Stimulated activated CD8-positive, alpha-beta memory T cell treated with anti-CD3 and anti-CD28 coated beads, Interleukin-12 subunit alpha, Interleukin-12 subunit beta, amount 100 ng/mL, for 1 hour (primary cell): ENCODE data around the gene CCSER1.
"Not testable (repeated sequence)": the region's sequence is repeated elsewhere in the genome, so short reads cannot be mapped to it uniquely, and the experiment has no call there.

Experiments used
- DNase-seq: peaks from one replicate; pipeline ENCODE4 v3.0.0-alpha.2; 2020; ENCODE audit warnings: low read depth

The CCSER1 gene

DNA sequence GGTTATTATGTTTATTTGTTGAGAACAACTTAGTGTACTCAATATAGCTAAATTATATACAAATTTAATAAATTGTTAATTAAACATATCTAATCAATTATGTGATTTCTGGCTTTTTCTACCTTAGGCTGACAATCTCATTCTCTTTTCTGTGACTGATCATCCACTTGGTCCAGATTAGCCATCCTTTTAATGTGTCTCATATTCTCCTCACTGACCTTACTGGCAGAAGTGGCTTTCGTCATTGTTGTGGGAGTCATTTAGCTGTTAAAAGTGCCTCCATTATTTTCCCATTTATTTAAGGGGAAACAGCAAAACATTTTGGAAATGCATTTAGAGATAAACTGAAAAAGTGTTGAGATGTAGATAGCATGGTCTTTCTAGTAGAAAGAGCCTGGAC lies 172.2 kb downstream of the CCSER1 start:
- DNase-seq: no peak

DNA sequence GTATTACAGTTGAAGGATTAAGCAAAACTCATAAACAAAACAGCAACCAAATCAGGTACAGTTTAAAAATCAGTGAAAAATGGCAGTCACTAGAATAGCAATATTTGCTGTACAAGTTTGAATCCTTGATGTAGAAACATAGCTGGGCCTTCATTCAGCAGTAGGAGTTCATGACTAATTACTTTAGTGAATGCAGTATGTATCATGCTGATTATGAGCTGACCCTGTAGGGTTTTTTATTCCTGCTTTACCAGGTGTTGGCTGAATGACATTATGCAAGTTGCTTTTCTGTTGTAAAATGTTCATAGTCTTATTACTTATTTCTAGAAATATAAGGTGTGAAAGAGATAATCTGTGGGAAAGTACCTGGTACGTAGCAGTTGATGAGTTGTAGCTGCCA lies 179.6 kb downstream of the CCSER1 start:
- no peak for DNase-seq

DNA sequence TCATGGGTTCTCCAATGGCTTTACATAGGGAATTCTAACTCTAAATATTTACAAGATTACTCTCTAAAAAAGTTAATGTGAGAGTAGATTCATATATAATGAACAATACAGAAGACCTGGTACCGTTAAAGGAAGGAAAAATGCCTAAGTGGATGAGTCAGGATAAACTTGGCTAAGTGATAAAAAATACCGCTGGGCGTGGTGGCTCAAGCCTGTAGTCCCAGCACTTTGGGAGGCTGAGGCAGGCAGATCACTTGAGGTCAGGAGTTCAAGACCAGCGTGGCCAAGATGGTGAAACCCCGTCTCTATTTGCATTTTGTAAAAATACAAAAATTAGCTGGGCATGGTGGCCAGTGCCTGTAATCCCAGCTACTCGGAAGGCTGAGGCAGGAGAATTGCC lies 189.9 kb downstream of the CCSER1 start:
- not testable (repeated sequence) for DNase-seq

DNA sequence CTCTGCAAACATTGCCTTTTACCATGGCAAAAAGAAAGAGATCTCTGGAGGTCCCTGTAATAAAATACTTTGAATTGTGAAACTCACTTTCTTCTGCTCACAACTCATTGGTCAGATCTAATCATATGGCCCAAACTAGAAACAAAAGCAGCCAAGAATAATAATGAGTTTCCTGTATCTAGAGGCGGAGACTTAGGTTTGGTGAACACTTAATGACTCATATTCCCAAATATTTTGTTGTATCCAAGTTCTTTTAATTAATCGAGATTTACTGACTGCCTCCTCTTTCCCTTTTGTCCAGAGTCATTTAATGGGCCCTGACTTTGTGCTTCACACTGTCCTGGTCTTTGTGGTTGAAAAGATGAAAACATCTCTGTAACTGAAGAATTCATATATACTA lies 190.6 kb downstream of the CCSER1 start:
- no peak for DNase-seq

DNA sequence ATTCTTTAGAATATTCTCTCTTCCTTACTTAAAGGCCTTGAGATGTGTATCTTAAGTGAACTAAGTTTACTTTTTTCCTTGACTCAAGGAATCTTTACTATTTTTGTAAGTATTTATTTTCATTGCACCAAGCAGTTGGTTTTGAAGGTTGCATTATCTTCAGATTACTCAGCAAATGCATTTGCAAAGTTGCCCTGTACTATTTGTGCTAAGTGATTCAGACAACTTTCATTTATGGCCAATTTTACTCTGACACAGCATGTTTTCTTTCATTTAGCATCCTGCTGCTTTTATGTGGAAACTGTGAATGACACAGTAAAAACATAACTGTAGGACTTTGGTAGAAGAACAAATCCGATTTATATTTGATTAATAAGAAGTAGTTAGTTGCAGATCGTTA lies 191.0 kb downstream of the CCSER1 start:
- DNase-seq: no peak

DNA sequence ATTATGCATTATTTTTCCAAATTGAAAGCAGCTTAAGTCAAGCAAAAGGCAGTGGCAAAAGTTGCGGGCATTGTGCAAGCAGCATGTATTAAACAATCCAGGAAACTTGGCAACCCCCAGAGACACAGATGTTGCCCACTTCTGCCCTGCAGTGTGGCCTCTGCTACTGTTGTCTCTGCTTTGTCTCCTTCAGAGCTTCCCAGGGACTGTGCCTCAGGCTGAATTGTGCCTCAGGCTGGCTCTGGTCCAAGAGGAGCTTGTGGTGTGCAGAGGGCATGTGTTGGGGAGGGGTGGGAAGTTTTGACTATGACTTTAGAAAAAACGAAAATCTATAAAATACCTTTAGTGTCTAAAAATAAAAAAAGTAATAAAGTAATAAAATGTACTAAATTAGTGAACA lies 201.4 kb downstream of the CCSER1 start:
- DNase-seq: no peak

DNA sequence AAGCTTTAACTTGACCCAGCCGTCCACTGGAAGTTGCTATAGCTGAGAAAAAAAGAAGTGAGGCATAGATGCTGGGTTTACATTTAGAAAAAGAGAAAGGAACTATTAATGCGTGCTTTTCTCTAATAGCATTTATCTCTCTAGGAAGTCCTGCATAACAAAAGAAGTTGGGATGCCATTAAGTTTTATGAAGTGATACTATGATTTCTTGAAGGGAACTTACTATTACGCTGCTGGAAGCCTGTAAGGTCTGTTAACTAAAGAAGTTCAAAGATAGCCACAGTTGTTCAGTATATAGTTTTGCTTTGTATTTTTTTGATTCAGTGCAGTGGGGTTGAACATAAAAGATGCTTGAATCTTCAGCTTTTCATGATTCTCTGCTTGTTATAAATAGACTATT lies 203.4 kb downstream of the CCSER1 start:
- DNase-seq: no peak

DNA sequence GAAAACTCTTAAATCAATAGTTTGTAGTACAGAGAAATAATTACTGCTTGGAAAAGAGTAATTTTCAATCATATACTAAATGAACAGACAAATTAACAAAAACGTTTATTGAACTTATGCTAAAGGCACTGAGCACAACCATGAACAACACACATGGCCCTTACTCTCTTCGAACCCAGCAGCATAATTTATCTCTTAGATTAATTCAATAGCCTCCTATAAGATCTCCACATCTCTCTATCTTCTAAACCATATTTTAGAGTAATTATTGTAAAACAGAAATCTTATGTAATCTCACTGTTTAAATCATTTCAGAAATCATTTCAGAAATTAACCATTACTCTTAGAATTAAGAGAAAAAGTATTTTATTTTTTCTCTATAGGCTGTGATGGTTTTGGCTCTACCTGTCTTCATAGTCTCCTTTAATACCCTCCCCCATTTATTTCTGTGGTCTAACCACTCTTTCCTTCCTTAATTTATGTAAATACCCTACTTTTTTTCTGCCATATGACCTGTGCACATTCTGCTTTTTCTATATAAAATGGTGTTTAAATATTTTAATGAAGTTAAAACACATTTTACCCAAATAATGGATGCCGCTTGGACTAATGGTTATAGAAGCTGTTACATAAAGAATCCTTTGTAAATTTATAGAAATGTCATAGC lies 218.5 kb downstream of the CCSER1 start:
- no peak for DNase-seq

DNA sequence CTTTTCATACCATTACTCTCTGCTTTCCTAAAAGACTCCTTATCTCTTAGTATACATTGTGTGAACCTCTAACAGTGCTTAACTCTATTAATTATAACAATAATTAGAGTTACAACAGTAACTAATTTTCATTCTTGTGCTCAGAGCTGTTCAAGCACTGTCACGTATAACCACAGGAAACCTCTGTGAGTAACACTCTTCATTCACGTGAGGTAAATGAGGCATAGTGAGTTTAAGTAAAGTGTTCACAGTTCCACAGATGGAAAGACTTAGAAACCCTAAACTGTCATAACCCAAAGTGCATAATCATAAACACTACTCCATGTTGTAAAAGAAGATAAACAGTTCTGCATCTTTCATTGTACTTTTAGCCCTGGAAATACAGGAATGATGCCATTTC lies 222.4 kb downstream of the CCSER1 start:
- no peak for DNase-seq

DNA sequence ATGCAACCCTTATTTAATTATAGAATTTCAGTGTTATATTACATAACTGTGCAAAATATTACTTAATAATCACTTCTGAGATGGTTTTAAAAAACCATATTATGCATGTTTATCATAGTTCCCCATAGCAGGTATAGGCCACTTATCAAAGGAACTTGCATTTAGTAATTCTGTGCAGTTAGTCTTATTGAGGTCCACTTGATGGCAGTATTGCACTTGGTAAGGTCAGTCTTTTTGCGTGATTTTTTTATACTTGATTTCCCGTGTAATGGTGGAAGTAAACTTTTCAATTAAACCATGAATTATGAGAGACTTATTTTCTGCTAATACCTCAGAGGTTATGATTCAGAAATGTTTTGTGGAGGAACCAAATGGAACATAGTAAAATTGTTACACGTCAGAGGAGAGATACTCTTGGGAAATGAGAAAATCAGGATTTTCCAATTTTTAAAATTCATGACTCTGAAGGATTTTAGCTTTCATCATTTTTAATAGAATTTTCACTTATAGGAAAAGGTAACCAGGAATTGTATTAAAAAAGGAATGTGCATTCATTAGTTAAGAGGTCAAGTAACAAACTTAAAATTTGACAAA lies 230.0 kb downstream of the CCSER1 start:
- no peak for DNase-seq

DNA sequence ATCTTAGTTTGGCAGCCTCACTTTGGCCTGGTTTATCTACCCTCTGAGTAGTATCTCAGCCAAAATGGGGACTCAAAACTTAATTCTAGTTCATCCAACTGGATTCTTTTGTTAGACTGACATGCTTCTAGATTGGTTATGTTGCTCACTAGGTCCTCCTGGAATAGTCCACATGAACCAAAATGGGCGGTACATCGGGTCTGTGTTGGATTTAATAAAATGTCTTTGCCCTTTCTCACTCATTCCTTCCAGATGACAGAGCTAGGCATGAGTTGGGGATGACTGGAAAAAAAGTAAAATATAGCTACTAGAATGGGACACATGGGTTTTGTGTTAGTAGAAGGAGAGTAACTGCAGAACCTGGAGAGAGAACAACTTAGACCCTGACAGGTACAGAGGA lies 247.9 kb downstream of the CCSER1 start:
- no peak for DNase-seq

DNA sequence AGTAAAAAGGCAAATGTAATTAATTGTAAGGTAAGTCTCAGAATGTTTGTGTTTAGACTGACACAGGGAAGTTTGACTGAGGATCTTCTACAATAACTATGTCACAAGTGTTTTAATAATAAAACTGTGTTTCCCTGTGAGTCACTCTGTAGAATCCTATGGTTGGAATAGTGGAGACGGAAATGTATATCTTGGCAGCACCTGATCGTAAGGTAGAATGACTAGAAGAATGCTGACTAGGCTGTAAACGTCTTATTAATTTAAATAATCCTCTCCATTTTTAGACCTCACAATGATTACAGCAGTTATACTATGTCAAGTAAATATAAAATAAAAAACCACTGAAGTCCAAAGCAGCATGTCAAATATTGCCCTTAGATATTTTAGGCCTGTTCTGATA lies 266.0 kb downstream of the CCSER1 start:
- no peak for DNase-seq

DNA sequence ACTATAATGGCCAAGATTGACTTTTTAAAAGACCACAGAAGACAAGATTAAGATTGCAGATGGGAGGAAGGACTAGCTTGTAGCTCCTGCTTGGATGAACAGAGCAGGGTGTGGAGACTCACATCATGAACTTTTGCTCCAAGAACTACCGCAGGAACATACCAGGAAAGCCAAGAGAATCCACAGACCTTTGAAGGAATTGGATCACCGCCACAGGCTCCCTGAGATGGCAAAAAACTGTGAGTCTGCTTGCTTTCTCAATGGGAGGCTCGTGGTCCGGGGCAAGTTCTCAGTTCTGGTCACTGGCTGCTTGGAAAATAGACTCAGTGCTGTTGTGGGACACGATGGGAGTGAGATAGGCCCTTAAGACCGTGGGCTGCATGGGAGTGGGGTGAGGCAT lies 276.6 kb downstream of the CCSER1 start:
- DNase-seq: no peak

DNA sequence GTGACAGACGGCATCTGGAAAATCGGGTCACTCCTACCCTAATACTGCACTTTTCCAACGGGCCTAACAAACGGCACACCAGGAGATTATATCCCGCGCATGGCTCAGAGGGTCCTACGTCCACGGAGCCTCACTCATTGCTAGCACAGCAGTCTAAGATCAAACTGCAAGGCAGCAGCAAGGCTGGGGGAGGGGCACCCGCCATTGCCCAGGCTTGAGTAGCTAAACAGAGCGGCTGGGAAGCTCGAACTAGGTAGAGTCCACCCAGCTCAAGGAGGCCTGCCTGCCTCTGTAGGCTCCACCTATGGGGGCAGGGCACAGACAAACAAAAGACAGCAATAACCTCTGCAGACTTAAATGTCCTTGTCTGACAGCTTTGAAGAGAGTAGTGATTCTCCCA lies 280.7 kb downstream of the CCSER1 start:
- DNase-seq: not testable (repeated sequence)

DNA sequence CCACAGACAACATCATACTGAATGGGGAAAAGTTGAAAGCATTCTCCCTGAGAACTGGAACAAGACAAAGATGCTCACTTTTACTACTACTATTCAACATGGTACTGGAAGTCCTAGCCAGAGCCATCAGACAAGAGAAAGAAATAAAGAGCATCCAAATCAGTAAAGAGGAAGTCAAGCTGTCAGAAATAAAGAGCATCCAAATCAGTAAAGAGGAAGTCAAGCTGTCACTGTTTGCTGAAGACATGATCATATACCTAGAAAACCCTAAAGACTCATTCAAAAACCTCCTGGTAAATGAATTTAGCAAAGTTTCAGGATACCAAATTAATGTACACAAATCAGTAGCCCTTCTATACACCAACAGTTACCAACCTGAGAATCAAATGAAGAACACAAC lies 285.6 kb downstream of the CCSER1 start:
- DNase-seq: not testable (repeated sequence)

DNA sequence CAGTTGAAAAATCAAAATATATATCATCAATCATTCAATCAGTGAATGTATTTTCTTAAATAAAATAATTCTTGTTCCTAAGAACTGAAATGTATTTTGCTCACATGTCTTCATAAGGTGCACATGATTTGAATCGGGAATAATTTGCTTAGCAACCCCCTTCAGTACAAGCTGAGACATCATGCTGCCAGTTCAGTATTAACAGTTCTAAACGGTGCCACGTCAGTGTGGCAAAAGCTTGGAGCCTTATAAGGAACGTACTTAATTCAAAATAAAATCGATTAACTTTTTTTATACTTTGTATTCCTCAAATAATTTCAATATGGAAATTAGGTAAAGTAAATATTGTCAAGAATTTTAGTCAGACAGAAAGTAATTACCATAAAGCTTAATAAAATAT lies 287.9 kb downstream of the CCSER1 start:
- DNase-seq: no peak

DNA sequence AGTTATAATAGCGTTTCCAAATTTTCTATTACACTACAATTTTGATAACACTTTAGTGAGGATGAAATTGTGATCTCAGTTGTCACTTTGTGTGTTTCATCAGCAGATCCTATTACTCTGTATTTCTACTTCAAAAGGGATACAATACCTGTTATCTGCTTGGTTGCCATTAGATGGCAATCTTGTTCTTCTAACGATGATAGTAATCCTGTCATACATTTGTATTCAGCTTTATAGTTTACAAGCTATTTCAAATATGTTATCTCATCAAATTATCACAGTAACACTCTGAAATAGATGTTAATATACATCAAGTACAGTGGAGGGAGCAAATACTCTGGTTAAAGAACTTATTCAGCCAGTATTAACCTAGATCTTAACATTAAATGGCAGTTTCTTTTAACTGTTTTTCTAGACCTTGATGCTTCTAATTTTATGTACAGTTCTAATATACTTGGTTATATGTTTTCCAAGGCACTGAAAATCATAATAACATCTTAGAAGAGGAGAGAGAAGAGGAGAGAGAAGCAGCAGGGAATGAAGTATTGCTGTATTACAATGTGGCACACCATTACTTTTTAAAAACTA lies 292.0 kb downstream of the CCSER1 start:
- DNase-seq: no peak

DNA sequence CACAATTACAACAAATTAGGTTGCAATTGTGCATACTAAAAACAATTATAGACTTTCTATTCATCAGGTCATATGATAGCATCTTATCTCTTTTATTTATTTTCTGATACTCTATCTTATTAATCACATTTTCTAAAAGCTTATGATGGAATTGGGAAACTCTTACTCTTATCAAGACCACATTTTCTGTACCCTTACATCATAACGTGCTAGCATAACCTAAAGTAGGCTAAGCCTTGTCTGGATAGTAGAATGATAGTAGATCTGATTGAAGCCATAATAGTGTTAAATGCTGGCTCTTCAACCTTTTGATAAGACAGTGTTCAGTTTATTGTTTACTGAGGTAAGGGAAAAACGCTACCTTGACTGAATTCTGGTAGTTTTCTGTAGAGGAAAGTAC lies 294.0 kb downstream of the CCSER1 start:
- no peak for DNase-seq

DNA sequence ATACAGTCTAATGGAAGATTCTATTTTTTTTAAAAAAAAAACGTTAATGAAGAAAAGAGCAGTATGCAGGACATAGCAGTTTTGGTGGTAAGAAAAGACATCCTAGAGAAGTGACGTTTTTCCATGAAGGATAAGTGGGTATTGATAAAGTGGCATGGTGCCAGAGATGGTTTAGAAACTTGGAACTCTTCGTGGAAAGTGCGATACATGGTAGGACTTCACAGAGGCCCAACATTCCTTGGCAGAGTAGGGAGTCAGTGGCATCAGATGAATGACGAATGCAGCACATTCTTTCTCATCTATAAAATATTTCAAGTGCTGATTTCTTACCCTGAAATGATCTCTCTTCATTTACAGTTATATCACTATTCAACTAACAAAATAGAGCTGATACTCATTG lies 298.7 kb downstream of the CCSER1 start:
- no peak for DNase-seq

DNA sequence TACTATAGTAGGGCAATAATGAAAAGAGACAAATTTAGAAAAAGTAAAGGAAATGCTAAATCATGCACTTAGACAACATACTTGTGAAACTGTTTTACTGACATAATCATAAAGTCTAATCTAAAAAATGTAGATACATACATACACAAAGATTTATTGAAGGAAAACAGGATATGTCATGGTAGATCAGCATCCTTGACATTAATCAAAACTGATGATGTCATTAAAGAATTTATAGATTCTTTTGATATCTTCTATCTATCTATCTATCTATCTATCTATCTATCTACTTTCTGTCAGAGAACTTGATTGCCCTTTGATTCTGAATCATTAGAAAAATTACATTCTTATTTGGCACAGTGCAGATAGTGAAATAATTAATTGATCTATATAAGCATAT lies 311.3 kb downstream of the CCSER1 start:
- no peak for DNase-seq

DNA sequence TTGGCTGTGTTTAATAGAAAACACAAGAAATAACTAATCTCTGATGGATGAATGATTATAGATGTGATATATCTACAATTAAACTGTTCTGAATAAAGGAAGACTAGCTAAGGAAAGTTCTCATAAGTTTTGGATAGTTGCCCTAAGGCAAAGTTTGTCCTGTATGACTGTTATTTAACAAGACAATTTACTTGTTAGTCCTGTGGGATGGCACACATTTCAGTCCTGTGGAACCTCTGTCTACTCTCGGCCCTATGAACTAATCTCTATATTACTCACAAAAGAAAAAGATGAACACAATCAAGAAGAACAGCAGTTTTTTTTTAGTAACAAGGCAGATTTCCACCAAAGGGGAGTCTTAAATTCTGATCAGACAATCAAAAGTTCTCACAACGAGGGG lies 314.6 kb downstream of the CCSER1 start:
- no peak for DNase-seq

DNA sequence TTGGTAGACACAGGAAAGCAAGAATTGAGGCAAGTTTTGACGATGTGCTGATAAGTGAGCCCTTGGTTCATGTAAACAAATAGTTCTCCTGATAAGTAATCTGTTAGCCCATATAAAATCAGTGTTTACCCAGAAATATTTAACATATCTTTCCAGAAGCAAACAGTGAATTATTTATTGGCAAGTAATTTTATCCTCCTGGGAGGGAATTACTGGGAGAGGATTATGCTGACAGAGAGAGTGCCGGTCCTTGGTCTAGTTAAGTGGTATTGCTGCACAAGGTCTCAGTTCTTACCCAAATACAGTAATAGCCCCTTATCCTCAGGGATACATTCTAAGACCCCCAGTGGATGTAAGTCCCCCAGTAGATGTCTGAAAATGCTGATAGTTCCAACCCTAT lies 315.4 kb downstream of the CCSER1 start:
- DNase-seq: no peak

DNA sequence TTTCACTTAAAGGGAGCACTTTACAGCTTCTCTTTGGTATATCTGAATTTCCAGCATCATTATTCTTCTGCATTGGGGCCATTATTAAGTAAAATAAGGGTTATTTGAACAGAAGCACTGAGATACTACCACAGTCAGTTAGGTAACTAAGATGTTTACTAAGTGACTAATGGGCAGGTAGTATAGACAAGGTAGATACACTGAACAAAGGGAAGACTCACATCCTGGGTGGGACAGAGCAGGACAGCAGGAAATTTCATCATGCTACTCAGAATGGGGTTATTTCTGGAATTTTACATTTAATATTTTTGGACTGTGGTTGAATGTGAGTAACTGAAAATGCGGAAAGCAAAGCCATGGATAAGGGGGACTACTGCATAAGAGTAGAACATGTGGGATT lies 316.0 kb downstream of the CCSER1 start:
- DNase-seq: no peak

DNA sequence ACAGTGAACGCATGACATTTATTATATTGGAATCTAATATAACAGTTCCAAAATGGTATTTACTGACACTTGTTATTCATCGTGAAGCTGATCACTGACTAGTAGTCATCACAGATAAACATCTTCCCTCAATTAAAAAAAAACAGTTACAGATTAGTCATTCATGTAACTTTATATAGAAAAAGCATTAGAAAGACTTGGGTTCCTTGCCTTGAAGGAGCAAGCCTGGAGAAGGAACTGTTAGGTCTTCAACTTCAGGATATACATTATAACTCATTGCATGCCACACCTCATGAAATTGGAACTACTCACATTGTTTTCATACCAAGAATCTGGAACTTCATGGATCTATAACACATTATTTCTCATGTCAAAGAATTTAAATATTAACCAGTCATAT lies 317.7 kb downstream of the CCSER1 start:
- DNase-seq: no peak
